Hematopoietic multipotent progenitor cell treated with erythropoietin and hydrocortisone succinate and interleukin-3 and kit ligand, for 8 days (in vitro differentiated cells): ENCODE measurements around the gene HNRNPF.
"Not testable (repeated sequence)": the region's sequence is repeated elsewhere in the genome, so short reads cannot be mapped to it uniquely, and the experiment has no call there.

Experiments
- DNase-seq: peaks from one replicate; pipeline ENCODE4 v3.0.0-alpha.2; 2015

The HNRNPF gene

GRCh38 chr10:43408710-43409384, at the start of gene HNRNPF:
Gene HNRNPF (minus strand): TSS chr10:43409186. CDS start chr10:43387884, 21,302 bp downstream.
- peak; percentile 95 for DNase-seq

- no peak for DNase-seq
Measured at GRCh38 chr10:43458227-43458626, 49.2 kb upstream of the HNRNPF start.

GRCh38 chr10:43456561-43456960, 47.6 kb upstream of the HNRNPF start:
- not testable (repeated sequence) for DNase-seq

- not testable (repeated sequence) for DNase-seq
Measured at GRCh38 chr10:43454025-43454424, 45.0 kb upstream of the HNRNPF start.

GRCh38 chr10:43453266-43453831, 44.4 kb upstream of the HNRNPF start:
- no peak for DNase-seq

GRCh38 chr10:43452356-43452914, 43.4 kb upstream of the HNRNPF start:
- no peak for DNase-seq

GRCh38 chr10:43448742-43449141, 39.8 kb upstream of the HNRNPF start:
- no peak for DNase-seq

- not testable (repeated sequence) for DNase-seq
Measured at GRCh38 chr10:43446219-43447017, 37.4 kb upstream of the HNRNPF start.

GRCh38 chr10:43444897-43445466, 36.0 kb upstream of the HNRNPF start:
- DNase-seq: no peak

- no peak for DNase-seq
Measured at GRCh38 chr10:43444323-43444722, 35.3 kb upstream of the HNRNPF start.

GRCh38 chr10:43440463-43441134, 31.6 kb upstream of the HNRNPF start:
- DNase-seq: no peak

GRCh38 chr10:43437141-43437870, 28.3 kb upstream of the HNRNPF start:
- DNase-seq: no peak

GRCh38 chr10:43436291-43437140, 27.5 kb upstream of the HNRNPF start, which contains the start of gene ZNF487:
Gene ZNF487 (plus strand): TSS chr10:43437111. CDS start chr10:43475814, 38,703 bp downstream.
- DNase-seq: peak; percentile 90

- DNase-seq: no peak
Measured at GRCh38 chr10:43430926-43431663, 22.1 kb upstream of the HNRNPF start.

GRCh38 chr10:43427166-43427825, 18.3 kb upstream of the HNRNPF start:
- DNase-seq: no peak

GRCh38 chr10:43426476-43426875, 17.5 kb upstream of the HNRNPF start:
- DNase-seq: not testable (repeated sequence)

- no peak for DNase-seq
Measured at GRCh38 chr10:43424416-43424815, 15.4 kb upstream of the HNRNPF start.

GRCh38 chr10:43421944-43422343, 13.0 kb upstream of the HNRNPF start:
- not testable (repeated sequence) for DNase-seq

GRCh38 chr10:43421519-43421918, 12.5 kb upstream of the HNRNPF start:
- no peak for DNase-seq

- DNase-seq: no peak
Measured at GRCh38 chr10:43421201-43421507, 12.2 kb upstream of the HNRNPF start.
